B cell (primary cell): ENCODE data around the gene SPDYE1. TPM values are rescaled to one million over a fixed set of nuclear protein-coding genes. Genes with fewer than 3 reads are reported as not detected.

Experiments used
- ATAC-seq: fragments of 200-7000 bp; cut with Tn5 transposase; one replicate; pipeline ENCODE4 v1.10.0; 2021; ENCODE audit warnings: low read depth, mild to moderate bottlenecking, moderate number of reproducible peaks, moderate library complexity
- CTCF ChIA-PET: fragments of 350-600 bp; sonication (Branson Sonifier 250); formaldehyde crosslinking; loops from one replicate; lab custom pipeline; 2021; ENCODE audit warnings: antibody characterized with exemption, inconsistent platforms; lab: Charles Lee
- POLR2A ChIA-PET: fragments of 350-600 bp; sonication (Branson Sonifier 250); formaldehyde crosslinking; loops from one replicate; lab custom pipeline; 2021; ENCODE audit warnings: antibody characterized with exemption; lab: Charles Lee
- DNase-seq: peaks from one replicate; pipeline ENCODE4 v3.0.0; 2013
- H2AFZ ChIP-seq: 2 replicates; pipeline ENCODE4 v1.6.1; 2012; ENCODE audit warnings: mild to moderate bottlenecking, low read depth, low read length; ENCODE audit not compliant: insufficient read depth, poor library complexity, severe bottlenecking
- H3K27ac ChIP-seq, 2 donors: 1 replicate in 1 of 2; 2 replicates in 1 of 2; pipeline ENCODE4 v1.5.1; 2012 to 2013; ENCODE audit warnings: low read length in 2 of 2, mild to moderate bottlenecking in 2 of 2, moderate library complexity in 1 of 2
- H3K27me3 ChIP-seq, 4 experiments: fragments of 200-600 bp in 1 of 4; sonication (generic) in 1 of 4; replicated peaks in 1 of 4; 1 replicate in 2 of 4; 2 replicates in 2 of 4; pipeline versions ENCODE4 v1.6.1 to v1.7.0; 2013 to 2016; ENCODE audit warnings: low read length in 3 of 4, mild to moderate bottlenecking in 2 of 4, mixed read lengths in 1 of 4, moderate library complexity in 1 of 4; ENCODE audit not compliant: insufficient read depth in 4 of 4, control insufficient read depth in 3 of 4; ENCODE audit errors: control extremely low read depth in 1 of 4
- H3K36me3 ChIP-seq, 2 experiments: replicated peaks in 1 of 2; 1 replicate in 1 of 2; 2 replicates in 1 of 2; pipeline versions ENCODE4 v1.6.1 to v1.7.1; 2013; ENCODE audit warnings: low read length in 1 of 2; ENCODE audit not compliant: insufficient read depth in 2 of 2, control insufficient read depth in 1 of 2; ENCODE audit errors: control extremely low read depth in 1 of 2, extremely low read depth in 1 of 2
- H3K4me1 ChIP-seq, 2 donors: fragments of 200-600 bp in 1 of 2; sonication (generic) in 1 of 2; 1 replicate in 1 of 2; 2 replicates in 1 of 2; pipeline versions ENCODE4 v1.5.1 to v1.6.1; 2013 to 2017; ENCODE audit warnings: low read length in 2 of 2; ENCODE audit not compliant: control insufficient read depth in 2 of 2, insufficient read depth in 2 of 2
- H3K4me2 ChIP-seq: replicated peaks from 2 replicates; pipeline ENCODE3; 2012; ENCODE audit warnings: mild to moderate bottlenecking, low read depth, low read length; ENCODE audit not compliant: poor library complexity, severe bottlenecking
- H3K4me3 ChIP-seq, 5 experiments: fragments of 200-600 bp in 1 of 5; sonication (generic) in 1 of 5; 1 replicate in 3 of 5; 2 replicates in 2 of 5; pipeline versions ENCODE4 v1.5.1 to v1.7.0; 2011 to 2016; ENCODE audit warnings: low read length in 4 of 5, mild to moderate bottlenecking in 4 of 5, low read depth in 2 of 5, control low read depth in 1 of 5, moderate library complexity in 1 of 5; ENCODE audit not compliant: insufficient read depth in 1 of 5; ENCODE audit errors: control extremely low read depth in 1 of 5, extremely low read depth in 1 of 5
- H3K79me2 ChIP-seq: fragments of 200-600 bp; sonication (generic); one replicate; pipeline ENCODE4 v1.6.0; 2016; ENCODE audit warnings: low read length; ENCODE audit not compliant: control insufficient read depth, insufficient read depth
- H3K9ac ChIP-seq: fragments of 200-600 bp; sonication (generic); 2 replicates; pipeline ENCODE4 v1.6.1; 2017; ENCODE audit warnings: mild to moderate bottlenecking, low read length, moderate library complexity
- H3K9me3 ChIP-seq, 3 donors: one replicate each; pipeline versions ENCODE4 v1.6.1 to v1.7.1; 2013; ENCODE audit warnings: low read length in 2 of 3; ENCODE audit not compliant: control insufficient read depth in 2 of 3, insufficient read depth in 1 of 3; ENCODE audit errors: control extremely low read depth in 1 of 3
- H4K20me1 ChIP-seq: 2 replicates; pipeline ENCODE4 v1.6.0; 2012; ENCODE audit warnings: mild to moderate bottlenecking, low read length; ENCODE audit not compliant: insufficient read depth, control insufficient read depth, poor library complexity, severe bottlenecking
- H3K27ac Mint-ChIP-seq: one replicate; pipeline ENCODE4 v1.8.0; 2021; ENCODE audit warnings: mixed read lengths
- H3K27me3 Mint-ChIP-seq: one replicate; pipeline ENCODE4 v1.8.0; 2021; ENCODE audit warnings: mixed read lengths
- H3K4me1 Mint-ChIP-seq: one replicate; pipeline ENCODE4 v1.8.0; 2021; ENCODE audit warnings: mixed read lengths
- H3K4me3 Mint-ChIP-seq: one replicate; pipeline ENCODE4 v1.8.0; 2021; ENCODE audit warnings: mixed read lengths
- H3K9me3 Mint-ChIP-seq: one replicate; pipeline ENCODE4 v1.8.0; 2022; ENCODE audit warnings: mixed read lengths; ENCODE audit not compliant: insufficient read depth
- EZH2 ChIP-seq: IDR thresholded peaks from 2 replicates; pipeline ENCODE4 v1.6.1; 2012; ENCODE audit warnings: borderline replicate concordance, low read depth, mild to moderate bottlenecking, moderate library complexity, low read length; ENCODE audit not compliant: insufficient read depth, poor library complexity, severe bottlenecking
- WGBS: methylation state at CpG from one replicate; pipeline ENCODE4 v1.1.5; 2013; ENCODE audit warnings: missing lambda C conversion rate; ENCODE audit not compliant: insufficient coverage; 5-methylcytosine and 5-hydroxymethylcytosine counted together
- intact Hi-C: fragments of 100-400 bp; cut with micrococcal nuclease; formaldehyde crosslinking; loops from one replicate; pipeline ENCODE4 v1.10.0; 2022
- polyA plus RNA-seq: library from polyadenylated mRNA; depleted of rRNA; stranded (reverse); fragments of >200 nt; gene quantifications from 2 replicates; pipeline ENCODE4 v1.2.3, GENCODE V29; 2012
- total RNA-seq, 2 donors: library from RNA; stranded (reverse); fragments of 120-200 nt in 1 of 2; gene quantifications; 1 replicate in 1 of 2; 2 replicates in 1 of 2; pipeline versions ENCODE4 v1.2.3 to v1.2.4, GENCODE V29; 2013 to 2022
- TF ChIP-seq, protein P1 (sequence below): fragments of 200-600 bp; IDR thresholded peaks from one replicate; pipeline ENCODE4 v1.8.0; 2022; ENCODE audit warnings: antibody characterized with exemption, mild to moderate bottlenecking

The SPDYE1 gene
- total and polyA plus RNA-seq, 2 donors (not counting 1 experiment from before 2014, with no cell fraction given), result 0.10 TPM; not detected in 1

- peaks cover 0 to 4% (median 0%) of the 10 kb centered on the region in 3 donors for H3K9me3 ChIP-seq
- ATAC-seq, result peak; percentile 43
- H3K4me1 ChIP-seq, result peaks cover 73 to 86% of the 10 kb centered on the region in 2 donors
- peaks cover 11% of the 10 kb centered on the region for H4K20me1 ChIP-seq
- Mint-ChIP-seq H3K27me3 (no peaks in the 10 kb centered on the region), H3K4me3 (peak overlapping the region; percentile 88), H3K9me3 (no peaks in the 10 kb centered on the region), H3K27ac (peak overlapping the region; percentile 100), H3K4me1 (peaks cover 73% of the 10 kb centered on the region)
- POLR2A ChIA-PET, result interaction anchor here (0.9 to 1.8 kb wide), 6 partner anchors 9 to 20 kb away, joined by 4 to 18 read pairs (median 7); partner anchors contain the start of gene DBNL
- H3K79me2 ChIP-seq, result peaks cover 67% of the 10 kb centered on the region
- H3K36me3 ChIP-seq, result peaks cover 0 to 87% of the 10 kb centered on the region in 2 experiments
- peak overlapping the region; percentile 64 for H3K4me2 ChIP-seq
- no peak overlapping the region for H2AFZ ChIP-seq
- H3K4me3 ChIP-seq, result peak overlapping the region in 2 of 5 experiments; percentile 6 to 15
- intact Hi-C loops, result loop anchor here (1.0 kb wide), 4 partner anchors 12 to 39 kb away; partner anchors contain the start of gene POLM
- H3K27ac ChIP-seq, result peak overlapping the region; percentile 93 to 99
- TF ChIP-seq, protein P1, sequence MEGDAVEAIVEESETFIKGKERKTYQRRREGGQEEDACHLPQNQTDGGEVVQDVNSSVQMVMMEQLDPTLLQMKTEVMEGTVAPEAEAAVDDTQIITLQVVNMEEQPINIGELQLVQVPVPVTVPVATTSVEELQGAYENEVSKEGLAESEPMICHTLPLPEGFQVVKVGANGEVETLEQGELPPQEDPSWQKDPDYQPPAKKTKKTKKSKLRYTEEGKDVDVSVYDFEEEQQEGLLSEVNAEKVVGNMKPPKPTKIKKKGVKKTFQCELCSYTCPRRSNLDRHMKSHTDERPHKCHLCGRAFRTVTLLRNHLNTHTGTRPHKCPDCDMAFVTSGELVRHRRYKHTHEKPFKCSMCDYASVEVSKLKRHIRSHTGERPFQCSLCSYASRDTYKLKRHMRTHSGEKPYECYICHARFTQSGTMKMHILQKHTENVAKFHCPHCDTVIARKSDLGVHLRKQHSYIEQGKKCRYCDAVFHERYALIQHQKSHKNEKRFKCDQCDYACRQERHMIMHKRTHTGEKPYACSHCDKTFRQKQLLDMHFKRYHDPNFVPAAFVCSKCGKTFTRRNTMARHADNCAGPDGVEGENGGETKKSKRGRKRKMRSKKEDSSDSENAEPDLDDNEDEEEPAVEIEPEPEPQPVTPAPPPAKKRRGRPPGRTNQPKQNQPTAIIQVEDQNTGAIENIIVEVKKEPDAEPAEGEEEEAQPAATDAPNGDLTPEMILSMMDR, result no peak
- TF ChIP-seq EZH2, result no peak
- H3K27me3 ChIP-seq, result no peaks in the 10 kb centered on the region
- WGBS, result 20% methylated on average over 1 of the region's 7 CpGs
- CTCF ChIA-PET, result interaction anchor here (1.0 to 3.0 kb wide), 7 partner anchors 9 to 39 kb away, joined by 3 to 17 read pairs (median 5); partner anchors contain the start of gene DBNL
- H3K9ac ChIP-seq, result peak overlapping the region; percentile 31
- DNase-seq, result no peak
Measured at GRCh38 chr7:44058759-44059218, 61.1 kb downstream of the SPDYE1 start.
